GM21717 (cell line): Measurements from ENCODE around the gene MTA3.

Experiments
- ATAC-seq: cut with Tn5 transposase; IDR thresholded peaks from one replicate; pipeline ENCODE4 v1.9.1; 2021; ENCODE audit warnings: mild to moderate bottlenecking, moderate library complexity; ENCODE audit not compliant: unreplicated experiment

Gene MTA3

GRCh38 chr2:42799881-42800280, 231.4 kb downstream of the MTA3 start:
- ATAC-seq: no peak

DNA sequence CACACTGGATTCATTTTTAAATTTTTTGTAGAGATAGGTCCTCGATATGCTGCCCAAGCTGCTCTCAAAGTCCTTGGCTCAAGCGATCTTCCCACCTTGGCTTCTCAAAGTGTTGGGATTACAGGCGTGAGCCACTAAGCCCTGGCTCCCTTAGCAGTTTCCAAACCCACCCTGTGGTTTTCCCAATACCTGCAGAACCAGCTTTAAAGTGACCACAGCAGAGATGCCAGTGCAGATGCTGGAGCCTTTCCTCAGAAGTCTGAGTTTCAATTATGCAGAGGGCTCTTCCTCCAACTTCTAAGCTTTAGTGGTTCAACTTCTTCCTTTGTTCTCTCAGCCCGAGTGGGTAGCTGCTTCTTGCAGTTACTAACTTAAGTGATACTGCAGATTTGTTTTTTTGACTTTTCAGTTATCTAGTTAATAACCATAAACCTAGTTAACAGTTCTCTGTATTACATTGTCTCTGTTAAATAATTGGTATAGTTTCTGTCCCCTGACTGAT, 232.1 kb downstream of the MTA3 start:
- ATAC-seq: no peak

- no peak for ATAC-seq
Observed at GRCh38 chr2:42800981-42801380, 232.5 kb downstream of the MTA3 start.

DNA sequence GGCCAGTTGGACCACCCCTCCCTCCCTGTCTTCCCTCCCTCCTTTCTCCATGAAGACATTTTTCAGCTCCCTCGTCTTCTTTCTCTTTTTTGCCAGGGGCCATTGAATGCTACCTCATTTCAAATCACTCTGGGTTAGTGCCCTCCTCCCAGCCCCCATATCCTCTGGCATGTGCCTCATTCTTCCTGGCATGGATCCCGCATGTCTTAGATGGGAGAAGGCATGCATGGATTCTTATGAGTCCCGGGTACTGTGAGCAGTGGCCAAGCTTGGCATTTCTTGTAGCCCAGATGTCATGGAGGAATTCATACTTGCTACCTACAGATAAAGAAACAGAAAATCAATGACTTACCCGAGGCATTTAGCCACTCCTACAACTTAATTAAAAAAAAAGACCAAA, 232.9 kb downstream of the MTA3 start:
- no peak for ATAC-seq

GRCh38 chr2:42802150-42802549, 233.7 kb downstream of the MTA3 start:
- no peak for ATAC-seq

DNA sequence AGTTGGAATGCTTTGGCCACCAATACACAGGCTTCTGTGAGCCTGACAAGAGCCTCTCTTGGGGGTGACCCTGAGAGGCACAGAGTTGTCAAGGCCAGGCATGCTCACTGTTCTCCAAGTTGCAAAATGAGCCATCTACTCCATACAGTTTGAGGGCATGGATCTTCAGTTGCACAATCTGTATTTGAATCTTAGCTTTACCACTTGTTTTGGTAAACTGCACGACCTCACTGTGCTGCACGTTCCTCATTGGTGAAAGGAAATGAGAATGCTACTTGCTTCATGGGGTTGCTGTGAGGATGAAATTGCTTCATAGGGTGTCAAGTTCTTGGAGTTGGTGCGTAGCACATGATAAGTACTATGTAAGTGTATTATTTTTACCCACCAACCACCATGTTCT, 235.9 kb downstream of the MTA3 start:
- no peak for ATAC-seq

DNA sequence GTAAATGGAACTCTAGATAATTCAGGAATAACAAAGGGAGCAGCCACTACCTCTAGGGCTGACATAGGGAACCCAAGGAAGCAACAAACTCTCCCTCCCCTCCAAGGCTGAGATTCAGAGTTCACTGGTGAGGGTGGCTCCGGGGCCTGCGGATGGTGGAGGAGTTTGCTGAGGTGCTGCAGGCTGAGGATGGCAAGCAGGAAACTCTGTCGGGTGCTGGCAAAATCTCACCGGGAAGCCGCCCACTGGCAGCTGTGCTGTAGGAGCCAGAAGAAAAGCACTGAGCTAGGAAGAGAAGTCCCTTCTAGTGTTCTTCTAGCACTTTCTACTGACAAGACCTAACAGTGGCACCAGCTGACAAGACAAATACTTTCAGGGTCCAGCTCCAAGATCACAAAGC, 236.5 kb downstream of the MTA3 start:
- ATAC-seq: no peak
